HL-60/S4 treated with retinoic acid at 250 ng/mL for 4 days and 3 days (cell line): ENCODE results near the gene ERRFI1.
"Not testable (repeated sequence)": the region's sequence is repeated elsewhere in the genome, so short reads cannot be mapped to it uniquely, and the experiment has no call there.

Experiments
- in situ Hi-C: fragments of 300-500 bp; cut with MboI; formaldehyde crosslinking; loops from 2 replicates; pipeline ENCODE4 v1.7.0; 2022; ENCODE audit warnings: low sequenced_read_pairs

ERRFI1 gene

DNA sequence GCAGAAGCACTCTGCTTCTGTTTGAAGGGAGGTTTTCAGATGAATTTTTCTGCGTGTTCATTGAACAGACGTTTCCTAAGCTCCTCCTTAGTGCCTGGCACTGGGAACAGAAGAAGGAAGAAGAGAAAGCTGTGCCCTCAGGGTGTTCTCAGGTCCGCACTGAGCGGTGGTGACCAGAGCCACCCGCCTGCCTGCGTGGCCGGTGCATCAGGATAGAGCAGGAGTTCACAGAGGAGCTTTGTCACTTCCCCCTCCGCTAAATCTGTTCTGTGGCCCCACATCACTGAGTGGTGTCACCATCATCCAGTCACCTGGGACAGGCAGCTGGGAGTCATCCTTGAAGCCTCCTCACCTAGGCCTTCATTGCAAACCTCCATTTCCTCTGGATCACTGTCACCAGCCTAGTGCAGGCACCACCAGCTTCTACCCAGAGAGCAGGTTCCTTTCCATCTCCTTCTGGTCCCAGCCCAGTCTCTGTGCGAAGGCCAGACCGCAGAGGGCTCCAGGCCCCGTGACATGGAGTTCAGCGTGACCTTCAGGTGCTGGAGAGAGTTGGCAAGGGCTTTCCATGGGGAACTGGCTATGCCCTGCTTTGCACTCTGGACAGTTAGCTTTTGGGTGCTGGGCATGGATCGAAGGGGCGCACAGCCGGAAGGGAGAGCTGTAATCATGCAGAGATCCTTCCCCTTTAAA lies 42.9 kb downstream of the ERRFI1 start:
- in situ Hi-C loops, result no loop called here

- in situ Hi-C loops, result no loop called here
Measured at GRCh38 chr1:7980984-7981383, 45.1 kb downstream of the ERRFI1 start.

GRCh38 chr1:7975212-7975865 lies 50.8 kb downstream of the ERRFI1 start:
- in situ Hi-C loops, result no loop called here

GRCh38 chr1:7973086-7973485 lies 53.0 kb downstream of the ERRFI1 start:
- in situ Hi-C loops, result no loop called here

- in situ Hi-C loops, result no loop called here
Measured at GRCh38 chr1:7972285-7972684, 53.8 kb downstream of the ERRFI1 start.

- in situ Hi-C loops, result no loop called here
Measured at GRCh38 chr1:7971024-7971423, 55.1 kb downstream of the ERRFI1 start.

GRCh38 chr1:7970246-7970645 lies 55.9 kb downstream of the ERRFI1 start:
- in situ Hi-C loops, result no loop called here

GRCh38 chr1:7967651-7968050 lies 58.5 kb downstream of the ERRFI1 start:
- in situ Hi-C loops, result no loop called here

GRCh38 chr1:7967196-7967595 lies 58.9 kb downstream of the ERRFI1 start:
- in situ Hi-C loops, result no loop called here

DNA sequence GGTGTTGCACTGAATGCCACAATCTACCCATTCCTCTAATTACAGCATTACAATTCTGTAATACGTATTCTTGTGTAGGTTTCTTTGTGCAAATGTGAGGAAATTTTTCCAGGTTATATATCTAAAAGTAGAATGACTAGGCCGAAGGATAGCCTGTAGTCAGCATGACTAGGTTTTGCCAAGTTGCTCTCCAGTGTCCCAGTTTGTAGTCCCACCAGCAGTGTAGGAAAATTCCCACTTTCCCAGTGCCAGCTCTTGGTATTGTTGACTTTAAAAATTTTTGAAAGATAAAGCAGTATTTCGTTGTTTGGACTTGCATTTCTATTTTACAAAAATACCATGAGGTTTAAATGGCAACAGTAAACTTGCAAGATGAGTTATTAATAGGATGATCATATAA lies 61.6 kb downstream of the ERRFI1 start:
- in situ Hi-C loops, result no loop called here

- in situ Hi-C loops, result not testable (repeated sequence)
Measured at GRCh38 chr1:7963841-7964240, 62.3 kb downstream of the ERRFI1 start.

- in situ Hi-C loops, result not testable (repeated sequence)
Measured at GRCh38 chr1:7963378-7963730, 62.8 kb downstream of the ERRFI1 start.

DNA sequence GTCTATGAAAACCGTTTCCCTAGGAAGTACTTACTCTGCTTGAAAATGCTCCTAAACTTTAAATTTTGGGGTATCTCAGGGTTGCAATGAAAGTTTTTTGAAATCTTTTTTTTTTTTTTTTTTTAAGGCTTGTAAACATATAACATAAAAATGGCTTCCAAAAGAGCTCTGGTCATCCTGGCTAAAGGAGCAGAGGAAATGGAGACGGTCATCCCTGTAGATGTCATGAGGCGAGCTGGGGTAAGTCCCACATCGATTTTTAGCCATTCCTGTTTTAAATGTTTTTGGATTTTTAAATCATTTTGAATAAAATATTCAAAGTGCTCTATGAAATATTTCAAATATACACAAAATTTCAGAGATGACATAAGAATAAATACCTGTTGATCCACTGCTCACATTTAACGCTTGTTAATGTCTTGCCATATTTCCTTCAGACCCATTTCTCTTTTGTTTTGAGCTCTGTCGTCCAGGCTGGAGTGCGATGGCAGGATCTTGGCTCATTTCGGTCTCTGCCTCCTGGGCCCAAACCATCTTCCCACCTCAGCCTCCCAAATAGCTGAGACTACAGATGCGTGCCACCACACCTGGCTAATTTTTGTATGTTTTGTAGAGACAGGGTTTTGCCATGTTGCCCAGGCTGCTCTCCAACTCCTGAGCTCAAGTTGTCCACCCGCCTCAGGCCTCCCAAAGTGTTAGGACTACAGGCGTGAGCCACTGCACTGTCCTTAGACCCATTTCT lies 63.3 kb downstream of the ERRFI1 start:
- in situ Hi-C loops, result no loop called here

GRCh38 chr1:7962014-7962335 lies 64.1 kb downstream of the ERRFI1 start:
- in situ Hi-C loops, result no loop called here
